ENCODE data around the gene THSD4. TPM values are rescaled to one million over a fixed set of nuclear protein-coding genes. Genes with fewer than 3 reads are reported as not detected.
"Not testable (repeated sequence)": the region's sequence is repeated elsewhere in the genome, so short reads cannot be mapped to it uniquely, and the experiment has no call there.

THSD4 gene
- total RNA-seq, 1 experiment from 2014 or later = 1.2 TPM

DNA sequence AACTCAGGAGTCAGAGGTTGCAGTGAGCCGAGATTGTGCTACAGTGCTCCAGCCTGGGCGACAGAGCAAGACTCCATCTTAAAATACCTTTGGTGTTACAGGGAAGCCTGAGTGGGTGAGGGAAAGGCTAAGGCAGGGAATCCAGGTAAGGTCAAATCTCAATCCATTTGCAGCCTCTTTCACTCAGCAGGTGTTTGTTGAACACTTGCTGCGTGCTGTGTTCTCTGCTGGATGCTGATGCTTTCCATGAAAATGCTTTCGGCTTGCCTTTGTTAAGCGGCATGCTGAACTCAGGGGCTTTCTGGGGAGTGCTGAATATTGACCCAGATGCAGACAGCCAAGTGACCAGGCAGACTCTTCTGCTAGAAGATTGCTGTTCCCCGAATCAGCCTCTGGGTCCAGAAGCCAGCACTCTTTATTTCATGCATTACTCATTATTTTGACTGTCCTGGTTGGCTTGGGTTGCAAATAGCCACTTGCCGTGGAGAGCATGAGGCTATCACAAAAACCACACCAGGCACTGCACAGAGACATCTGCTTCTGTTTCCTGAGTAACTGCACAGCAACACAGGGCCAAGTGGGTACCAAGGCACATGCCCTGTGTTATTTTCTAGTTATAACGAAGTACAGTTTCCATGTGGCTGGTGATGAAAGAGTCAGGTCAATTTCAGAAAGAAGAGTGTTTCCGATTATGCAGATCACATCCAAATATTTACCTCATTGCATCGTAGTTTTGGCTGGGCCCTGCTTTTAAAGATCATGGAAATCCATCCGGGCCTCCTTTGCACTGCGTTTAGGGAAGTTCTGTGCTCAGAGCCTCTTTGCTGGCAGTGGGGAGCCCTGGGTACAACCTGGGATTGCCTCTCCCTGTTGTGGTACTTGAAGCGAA, 88.6 kb downstream of the THSD4 start:
- in situ Hi-C loops (cut with HindIII; ENCODE audit: low sequenced_read_pairs) = no loop called here
- no peak for DNase-seq (ENCODE audit: low spot score)

DNA sequence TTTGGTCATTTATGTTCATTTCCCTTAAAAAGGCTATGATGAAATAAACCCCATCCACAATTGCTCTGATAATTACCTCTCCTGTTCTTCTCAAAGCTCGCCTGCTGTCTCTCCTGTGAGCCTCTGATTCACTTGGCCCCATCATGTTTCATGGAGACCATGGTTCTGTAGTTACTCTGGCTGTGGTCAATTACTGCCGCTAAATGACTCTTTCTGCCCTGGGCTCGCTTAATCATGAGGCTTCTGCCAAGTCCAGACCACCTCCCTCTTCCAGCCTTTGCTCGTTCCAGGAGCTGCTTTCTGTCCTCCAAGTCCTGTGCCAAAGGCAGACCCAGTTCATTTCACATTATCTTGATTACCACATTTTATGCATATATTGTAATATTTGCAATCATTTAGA, 91.9 kb downstream of the THSD4 start:
- in situ Hi-C loops (cut with HindIII; ENCODE audit: low sequenced_read_pairs) = no loop called here
- DNase-seq (ENCODE audit: low spot score) = no peak

DNA sequence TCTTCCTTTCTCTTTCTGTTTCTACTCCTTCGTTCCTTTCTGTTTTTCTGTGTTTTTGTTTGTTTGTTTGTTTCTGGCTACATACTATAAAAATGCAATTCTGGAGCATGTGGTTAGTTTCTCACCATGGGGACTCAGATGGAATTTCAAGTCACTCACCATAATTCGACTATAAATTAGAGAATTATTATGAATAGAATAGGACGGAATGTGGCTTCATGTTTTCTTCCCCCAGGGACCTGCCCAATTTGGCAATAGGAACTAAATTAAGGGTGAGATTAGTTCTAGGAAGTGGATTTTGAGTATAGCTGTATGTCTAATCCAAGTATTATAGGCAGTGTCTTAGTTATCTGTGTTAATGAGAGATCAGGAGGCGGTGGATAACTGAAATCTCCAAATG, 96.9 kb downstream of the THSD4 start:
- in situ Hi-C loops (cut with HindIII; ENCODE audit: low sequenced_read_pairs) = no loop called here

DNA sequence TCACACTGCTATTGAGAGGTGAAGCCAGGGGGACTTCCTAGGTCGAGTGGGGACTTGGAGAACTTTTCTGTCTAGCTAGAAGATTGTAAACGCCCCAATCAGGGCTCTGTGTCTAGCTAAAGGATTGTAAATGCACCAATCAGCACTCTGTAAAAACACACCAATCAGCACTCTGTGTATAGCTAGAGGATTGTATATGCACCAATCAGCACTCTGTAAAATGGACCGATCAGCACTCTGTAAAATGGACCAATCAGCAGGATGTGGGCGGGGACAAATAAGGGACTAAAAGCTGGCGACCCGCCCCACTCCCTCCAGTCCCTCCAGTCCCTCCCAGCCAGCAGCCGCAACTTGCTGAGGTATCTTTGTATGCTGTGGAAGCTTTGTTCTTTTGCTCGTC, 98.7 kb downstream of the THSD4 start:
- DNase-seq (ENCODE audit: low spot score); in situ Hi-C loops (cut with HindIII; ENCODE audit: low sequenced_read_pairs): not testable (repeated sequence)

More for the DNA sequence above, 96.9 kb downstream of the THSD4 start:
- no peak for DNase-seq (ENCODE audit: low spot score)

DNA sequence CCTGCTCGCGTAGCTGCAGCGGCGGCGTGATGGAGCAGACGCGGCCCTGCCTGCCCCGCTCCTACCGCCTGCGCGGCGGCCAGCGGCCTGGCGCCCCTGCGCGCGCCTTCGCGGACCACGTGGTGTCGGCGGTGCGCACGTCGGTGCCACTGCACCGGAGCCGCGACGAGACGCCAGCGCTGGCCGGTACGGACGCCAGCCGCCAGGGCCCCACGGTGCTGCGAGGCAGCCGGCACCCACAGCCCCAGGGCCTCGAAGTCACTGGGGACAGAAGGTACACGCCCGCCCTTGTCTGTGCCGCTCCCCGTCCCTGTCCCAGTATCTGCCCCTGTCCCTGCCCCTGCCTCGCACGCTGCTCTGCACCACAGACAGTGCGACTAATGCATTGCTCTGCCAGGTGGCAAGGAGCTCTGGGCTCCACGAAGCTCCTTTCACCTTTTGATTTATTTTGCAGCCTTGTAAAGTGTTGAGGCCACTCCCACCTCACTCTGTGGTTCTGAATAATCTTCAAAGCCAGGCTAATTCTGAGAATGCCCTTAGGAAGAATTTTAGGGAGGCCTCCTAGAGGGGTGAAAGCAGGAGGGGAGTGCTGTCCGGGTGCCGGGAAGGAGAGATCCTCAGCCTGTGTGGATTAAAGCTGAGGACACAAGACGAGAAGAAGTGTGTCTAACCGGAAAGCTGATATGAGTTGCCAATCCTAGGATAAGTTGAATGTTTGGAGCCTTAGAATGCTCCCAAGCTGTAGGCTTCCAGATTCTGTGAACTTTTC, 100.0 kb downstream of the THSD4 start:
- DNase-seq (ENCODE audit: low spot score) = no peak

DNA sequence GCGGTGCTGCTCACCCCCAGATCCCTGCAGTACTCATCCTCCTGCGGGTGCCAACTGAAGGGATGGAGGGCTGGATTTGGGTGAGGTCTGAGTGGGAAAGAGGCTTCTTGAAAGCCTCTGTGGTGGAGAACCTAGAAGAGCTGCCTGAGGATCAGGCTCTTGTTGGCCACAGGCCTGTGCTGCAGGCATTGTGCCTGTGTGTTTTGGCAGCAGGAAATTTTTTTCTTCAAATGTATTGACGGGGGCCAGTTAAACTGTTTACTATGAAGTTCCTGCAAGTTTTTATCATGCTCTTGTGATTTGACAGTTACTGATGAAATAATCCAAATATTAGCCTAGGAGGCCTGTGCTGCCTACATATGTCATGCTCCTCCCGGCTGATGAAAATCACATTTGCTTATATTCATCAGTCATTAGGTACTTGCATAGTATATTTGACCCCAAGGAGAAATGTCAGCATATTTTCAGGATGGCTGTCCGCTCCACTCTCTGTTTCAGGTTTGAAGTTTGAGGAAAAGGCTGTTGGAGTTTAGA, 103.1 kb downstream of the THSD4 start:
- in situ Hi-C loops (cut with HindIII; ENCODE audit: low sequenced_read_pairs) = no loop called here
- DNase-seq (ENCODE audit: low spot score) = no peak

More for the DNA sequence above, 100.0 kb downstream of the THSD4 start:
- in situ Hi-C loops (cut with HindIII; ENCODE audit: low sequenced_read_pairs) = no loop called here

DNA sequence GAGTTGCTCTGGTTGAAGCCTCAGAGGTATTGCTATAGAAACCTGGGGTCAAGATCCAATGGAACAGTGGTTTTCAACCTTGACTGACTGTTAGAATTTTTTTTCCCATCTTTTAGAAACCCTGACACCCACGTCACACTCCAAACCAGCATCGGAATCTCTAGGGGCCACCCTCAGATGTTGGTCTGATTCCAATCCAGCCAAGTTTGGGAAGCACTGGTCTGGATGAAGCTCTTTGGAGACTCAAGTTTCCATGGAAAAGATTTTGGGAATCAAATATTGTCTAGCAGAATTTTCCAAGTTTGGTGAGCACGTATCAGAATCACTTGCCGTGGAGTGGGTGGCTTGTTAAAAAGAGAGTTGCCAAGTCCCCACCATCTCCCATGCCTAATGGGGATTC, 103.8 kb downstream of the THSD4 start:
- in situ Hi-C loops (cut with HindIII; ENCODE audit: low sequenced_read_pairs) = no loop called here
- no peak for DNase-seq (ENCODE audit: low spot score)

DNA sequence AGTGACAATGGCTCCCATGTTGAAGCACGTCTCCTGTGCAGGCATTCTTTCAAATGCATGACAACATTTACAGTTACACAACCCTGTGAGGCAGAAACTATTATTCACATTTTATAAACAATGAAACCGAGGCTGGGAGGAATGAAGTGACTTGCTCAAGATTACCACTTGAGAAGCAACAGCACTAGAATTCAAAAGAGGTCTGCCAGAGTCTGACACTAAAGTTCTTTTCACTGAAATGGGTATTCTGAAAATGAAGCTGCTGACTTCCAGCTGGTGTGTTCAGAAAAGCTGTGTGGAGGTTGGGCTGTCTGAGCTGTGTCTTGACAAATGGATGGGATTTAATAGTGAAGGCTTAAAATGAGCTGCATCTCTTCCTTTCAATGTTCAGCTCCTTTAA, 104.4 kb downstream of the THSD4 start:
- in situ Hi-C loops (cut with HindIII; ENCODE audit: low sequenced_read_pairs) = no loop called here
- no peak for DNase-seq (ENCODE audit: low spot score)

DNA sequence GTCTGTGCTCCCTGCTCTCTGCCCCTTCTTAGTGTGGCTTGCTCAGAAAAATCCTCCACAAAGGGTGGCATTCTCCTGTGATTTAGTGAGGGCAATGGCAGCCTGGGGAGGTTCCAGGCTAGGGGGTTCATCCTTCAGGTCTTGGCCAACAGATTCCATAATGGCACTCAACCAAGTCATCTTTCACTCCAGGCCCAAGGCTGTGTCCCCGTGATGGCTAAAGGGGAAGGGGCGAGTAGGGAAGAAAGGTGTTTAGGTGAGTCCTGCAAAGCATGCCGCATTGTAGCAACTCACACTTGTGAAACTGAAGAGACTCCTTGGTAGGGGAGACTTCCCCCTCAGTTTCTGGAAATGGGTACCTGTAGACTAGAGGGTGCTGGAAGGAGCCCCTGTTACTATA, 105.6 kb downstream of the THSD4 start:
- in situ Hi-C loops (cut with HindIII; ENCODE audit: low sequenced_read_pairs) = no loop called here
- DNase-seq (ENCODE audit: low spot score) = no peak

DNA sequence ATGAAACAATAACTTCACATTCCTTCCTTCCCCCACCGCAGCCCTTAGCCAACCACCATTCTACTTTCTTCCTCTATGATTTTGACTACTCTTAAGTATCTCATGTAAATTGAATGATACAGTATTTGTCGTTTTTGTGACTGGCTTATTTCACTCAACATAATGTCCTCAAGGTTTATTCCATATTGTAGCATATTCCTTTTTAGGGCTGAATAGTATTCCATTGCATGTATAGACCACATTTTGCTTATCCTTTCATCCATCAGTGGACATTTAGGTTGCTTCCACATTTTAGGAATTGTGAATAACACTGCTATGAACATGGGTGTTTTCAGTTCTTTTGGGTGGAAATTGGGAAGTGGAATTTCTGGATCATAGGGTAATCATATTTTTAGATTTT, 106.1 kb downstream of the THSD4 start:
- in situ Hi-C loops (cut with HindIII; ENCODE audit: low sequenced_read_pairs) = no loop called here

DNA sequence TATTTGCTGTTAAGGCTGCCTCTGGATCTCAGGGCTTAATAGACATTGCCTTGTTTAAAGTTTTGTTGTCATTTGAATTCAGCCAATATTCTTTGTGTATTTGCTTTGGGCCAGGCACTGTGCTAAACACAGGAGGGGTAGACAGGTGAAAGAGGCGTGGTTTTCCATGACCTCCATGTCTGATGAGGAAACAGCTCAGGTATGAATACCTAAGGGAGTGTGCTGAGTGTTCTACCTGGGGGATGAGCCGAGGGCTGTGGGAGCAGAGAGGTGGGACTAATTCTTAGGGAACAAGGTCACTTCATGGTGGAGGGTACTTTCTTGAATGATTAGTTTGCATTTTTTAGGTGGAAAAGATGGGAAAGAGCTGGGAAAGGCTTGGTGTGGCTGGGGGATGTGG, 108.2 kb downstream of the THSD4 start:
- in situ Hi-C loops (cut with HindIII; ENCODE audit: low sequenced_read_pairs) = no loop called here
- DNase-seq (ENCODE audit: low spot score) = no peak

More for the DNA sequence above, 106.1 kb downstream of the THSD4 start:
- DNase-seq (ENCODE audit: low spot score) = no peak

DNA sequence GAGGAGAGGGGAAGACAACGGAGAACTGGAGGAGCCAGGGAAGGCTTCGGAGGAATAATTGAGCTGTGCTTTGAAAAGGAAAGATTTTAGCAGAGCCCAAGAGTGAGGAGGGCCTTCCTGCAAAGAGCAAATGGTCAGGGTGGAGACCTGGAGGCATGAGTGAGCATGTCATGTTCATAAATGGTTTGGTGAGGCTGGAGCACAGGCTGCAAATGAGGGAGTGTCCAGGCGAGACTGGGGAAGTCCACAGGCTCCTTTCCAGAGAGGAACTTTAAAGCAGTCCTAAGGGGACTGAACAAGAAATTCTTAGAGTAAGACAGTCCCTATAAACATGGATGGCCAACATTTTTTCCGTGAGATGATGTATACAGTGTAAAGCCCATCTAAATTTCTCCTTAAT, 108.8 kb downstream of the THSD4 start:
- in situ Hi-C loops (cut with HindIII; ENCODE audit: low sequenced_read_pairs) = no loop called here
- DNase-seq (ENCODE audit: low spot score) = no peak

DNA sequence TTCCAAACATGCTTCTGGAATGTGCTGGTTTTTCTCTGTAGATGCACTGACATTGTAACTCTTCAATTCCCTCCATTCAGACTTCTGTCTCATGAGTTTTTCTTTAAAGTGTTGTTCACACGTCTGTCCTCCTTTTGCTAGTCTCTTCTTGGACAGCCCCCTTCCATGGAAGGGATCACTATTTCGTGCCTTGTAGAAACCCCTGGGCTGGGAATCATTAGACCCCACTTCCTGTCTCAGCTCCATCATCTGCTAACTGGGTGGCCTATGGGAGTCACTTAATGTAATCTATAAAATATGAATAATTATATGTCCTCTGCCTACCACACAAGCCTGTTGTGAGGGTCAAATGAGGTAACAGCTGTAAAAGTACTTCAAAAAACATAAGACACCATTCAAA, 110.6 kb downstream of the THSD4 start:
- in situ Hi-C loops (cut with HindIII; ENCODE audit: low sequenced_read_pairs) = no loop called here
- no peak for DNase-seq (ENCODE audit: low spot score)

DNA sequence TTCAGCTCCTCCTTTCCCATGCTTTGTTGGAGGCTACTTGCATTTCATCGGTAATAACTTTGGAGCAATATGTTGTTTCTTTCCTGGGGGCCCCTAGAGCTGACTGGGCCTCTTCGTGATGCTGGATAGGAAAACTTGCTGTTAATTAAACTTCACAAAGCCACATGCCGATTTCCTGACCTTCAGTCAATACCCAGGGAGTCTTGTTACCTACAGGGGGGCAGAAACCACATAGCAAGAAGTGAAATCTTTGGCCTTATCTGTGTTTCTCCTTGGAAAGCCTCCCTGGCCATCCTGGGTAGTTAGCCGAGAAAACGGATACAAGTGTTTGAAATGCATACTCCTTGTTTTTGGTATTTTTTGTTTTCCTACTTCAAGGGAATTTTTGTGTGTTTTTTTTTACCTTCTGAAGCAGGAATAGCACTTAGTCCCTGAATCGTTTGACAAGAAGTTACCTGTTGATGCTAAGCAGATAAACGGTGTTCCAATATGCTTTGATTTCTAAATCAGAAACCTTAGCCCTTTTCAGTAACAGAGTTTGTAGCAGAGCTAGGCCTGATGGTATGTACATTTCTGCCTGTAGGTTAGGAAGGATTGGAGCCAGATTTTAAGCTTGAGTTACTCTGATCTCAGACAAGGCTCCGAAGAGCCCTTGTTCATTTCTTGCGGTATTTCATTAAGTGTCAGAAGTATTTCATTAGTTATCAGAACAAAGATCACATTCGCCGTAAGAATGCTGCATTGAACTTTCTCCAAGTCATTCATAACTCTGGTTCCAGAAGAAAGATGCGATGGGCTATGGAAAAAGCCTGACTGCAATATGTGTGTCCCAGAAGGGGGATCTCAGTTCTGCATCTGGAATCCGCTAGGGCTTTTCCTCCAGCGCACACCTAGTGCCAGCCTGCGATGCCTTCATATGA, 111.5 kb downstream of the THSD4 start:
- in situ Hi-C loops (cut with HindIII; ENCODE audit: low sequenced_read_pairs) = no loop called here
- DNase-seq (ENCODE audit: low spot score) = no peak

DNA sequence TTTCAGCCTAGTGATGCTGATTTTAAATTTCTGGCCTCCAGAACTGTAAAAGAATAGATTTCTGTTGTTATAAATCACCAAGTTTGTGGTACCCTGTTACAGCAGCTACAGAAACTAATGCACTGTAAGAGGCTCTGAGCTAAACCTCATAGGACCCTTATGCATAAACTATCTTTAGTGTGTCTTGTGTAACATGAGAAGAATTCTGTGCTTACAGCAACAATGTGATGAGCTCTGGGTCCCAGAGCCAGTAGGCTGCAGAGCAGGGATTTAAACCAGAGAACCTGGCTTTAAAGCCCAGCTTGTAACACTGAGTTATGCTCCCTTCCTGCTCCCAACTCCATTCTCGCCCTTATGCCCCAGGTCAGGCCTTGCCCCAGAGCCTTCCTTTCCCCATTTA, 113.1 kb downstream of the THSD4 start:
- in situ Hi-C loops (cut with HindIII; ENCODE audit: low sequenced_read_pairs) = no loop called here
- DNase-seq (ENCODE audit: low spot score) = no peak

DNA sequence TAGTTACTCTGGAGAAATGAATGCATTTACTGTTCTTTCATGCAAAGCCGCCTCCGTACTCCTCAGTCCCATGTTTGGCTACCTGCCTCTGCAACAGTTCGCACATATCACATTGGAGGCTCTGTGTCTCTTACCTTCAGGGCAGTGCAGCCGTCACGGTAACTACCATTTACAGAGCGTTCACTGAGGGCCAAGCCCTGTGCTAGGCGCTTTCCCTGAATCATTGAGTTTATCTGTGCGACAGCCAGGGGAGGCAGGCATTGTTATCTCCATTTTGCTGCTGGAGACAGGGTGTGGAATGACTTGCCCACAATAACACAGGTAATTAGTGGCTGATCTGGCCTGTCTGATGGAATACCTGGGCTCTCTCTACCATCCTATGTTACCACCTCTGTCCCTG, 115.0 kb downstream of the THSD4 start:
- in situ Hi-C loops (cut with HindIII; ENCODE audit: low sequenced_read_pairs) = no loop called here
- no peak for DNase-seq (ENCODE audit: low spot score)

DNA sequence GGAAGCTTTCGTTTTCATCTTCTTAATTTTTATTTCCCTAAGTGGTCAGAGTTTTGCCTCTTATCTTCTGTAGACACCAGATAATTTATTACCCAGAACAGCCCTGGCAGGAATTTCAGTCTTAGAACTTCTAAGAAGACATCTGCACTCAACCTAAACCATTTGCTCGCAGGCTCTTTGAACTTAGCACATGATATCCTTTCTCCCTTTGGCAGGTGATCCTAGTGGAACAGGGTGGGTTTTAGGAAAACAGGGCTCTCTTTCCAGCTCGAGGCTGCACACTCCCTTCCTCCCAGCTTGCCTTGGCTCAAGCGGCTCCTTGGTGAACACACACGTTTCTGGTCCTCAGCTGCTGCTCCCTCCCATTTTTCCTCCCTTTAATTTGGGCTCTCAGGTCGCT, 116.5 kb downstream of the THSD4 start:
- in situ Hi-C loops (cut with HindIII; ENCODE audit: low sequenced_read_pairs) = no loop called here
- no peak for DNase-seq (ENCODE audit: low spot score)

DNA sequence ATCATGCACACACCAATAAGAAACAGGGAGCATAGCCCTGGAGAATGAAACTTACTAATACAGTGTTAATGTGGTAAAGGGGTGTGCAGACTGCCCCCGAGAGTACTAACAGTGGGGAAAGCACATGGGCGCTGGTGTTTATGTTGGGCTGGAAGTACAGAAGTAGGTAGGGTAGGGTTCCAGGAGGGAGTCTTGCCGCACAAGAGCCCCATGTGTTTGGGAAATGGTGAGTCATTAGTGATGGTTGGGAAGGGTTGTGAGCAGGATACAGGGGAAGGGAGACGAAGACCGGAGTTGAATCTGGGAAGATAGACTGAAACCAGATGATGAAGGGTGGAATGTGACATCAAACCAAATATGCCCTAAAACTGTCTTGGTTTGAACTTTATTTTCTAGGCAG, 117.1 kb downstream of the THSD4 start:
- in situ Hi-C loops (cut with HindIII; ENCODE audit: low sequenced_read_pairs) = no loop called here

DNA sequence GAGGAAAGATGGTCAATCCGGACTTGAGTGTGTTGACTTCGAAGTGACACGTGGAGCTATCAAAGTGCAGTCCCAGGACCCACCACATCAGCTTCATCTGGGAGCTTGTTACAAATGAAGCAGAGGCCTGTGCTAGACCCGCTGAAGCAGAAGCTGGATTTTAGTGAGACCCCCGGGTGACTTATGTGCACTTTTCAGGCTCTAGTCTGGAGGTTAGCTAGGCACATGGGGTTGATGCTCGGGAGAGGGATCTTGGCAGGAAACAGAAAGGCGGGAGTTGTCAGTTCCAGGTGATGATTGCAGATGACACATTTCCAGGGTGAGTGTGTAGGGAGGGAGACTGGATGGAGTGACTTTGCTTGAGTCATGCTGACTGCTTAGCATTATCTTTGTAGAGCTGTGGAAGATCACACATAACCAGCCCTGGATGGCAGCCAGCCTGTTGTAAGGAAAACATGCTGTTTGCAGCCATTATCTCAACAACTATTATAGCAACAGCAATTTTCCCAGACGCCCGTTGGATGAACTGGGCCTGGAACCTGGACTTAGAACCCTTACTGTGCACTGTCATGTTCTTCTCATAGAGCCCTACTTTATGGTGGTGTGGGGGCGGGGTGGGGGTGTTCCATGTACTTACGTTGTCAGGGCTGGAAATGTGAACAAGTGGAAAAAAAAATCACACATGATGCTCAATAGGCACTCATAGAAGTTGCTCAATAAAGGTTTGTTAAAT, 122.4 kb downstream of the THSD4 start:
- DNase-seq (ENCODE audit: low spot score) = no peak

More for the DNA sequence above, 117.1 kb downstream of the THSD4 start:
- DNase-seq (ENCODE audit: low spot score) = no peak

More for the DNA sequence above, 122.4 kb downstream of the THSD4 start:
- in situ Hi-C loops (cut with HindIII; ENCODE audit: low sequenced_read_pairs) = no loop called here

Data from G401 (cell line).